ENCODE measurements around the gene CHCHD3. TPM values are rescaled to one million over a fixed set of nuclear protein-coding genes. Genes with fewer than 3 reads are reported as not detected.

Gene CHCHD3
- total and polyA plus RNA-seq, 2 of the 4 experiments (the other 2 are of a cell fraction) = 56.9 to 141 TPM

- no CpG with 5 or more reads among the region's 7 CpGs for WGBS, 2 experiments (ENCODE audit: extremely low coverage in 2 of 2, insufficient read length in 1 of 2)
- Histone ChIP-seq H2AK9ac (replicated peaks; ENCODE audit: low read depth, low read length, poor library complexity) (no peak overlapping the region), H2BK5ac (ENCODE audit: low read depth, low read length, poor library complexity, severe bottlenecking) (no peak overlapping the region), H3K79me1 (ENCODE audit: low read depth in 1 of 2, low read length in 2 of 2) (no peaks in the 10 kb centered on the region), H3K36me3 (ENCODE audit: control insufficient read depth, insufficient read depth, low read length) (no peaks in the 10 kb centered on the region), H3K9ac (ENCODE audit: low read depth, low read length) (no peak overlapping the region), H3K4me3 (ENCODE audit: insufficient read depth, low read depth, low read length) (no peak overlapping the region), H4K91ac (ENCODE audit: insufficient read depth, low read depth, low read length) (no peak overlapping the region), H3K23ac (ENCODE audit: low read depth, low read length) (no peak overlapping the region), H3K9me1 (ENCODE audit: insufficient read depth, low read length) (no peaks in the 10 kb centered on the region; the same call in 1 of the 2 replicates), H3K27ac (ENCODE audit: insufficient read depth, low read length) (no peak overlapping the region), H3K27me3 (ENCODE audit: control insufficient read depth, insufficient read depth, low read length) (peaks cover 33% of the 10 kb centered on the region), H4K20me1 (ENCODE audit: insufficient read depth, low read length) (no peaks in the 10 kb centered on the region), H3K4me2 (ENCODE audit: low read depth, low read length) (peak overlapping the region; percentile 32; the same call in 1 of the 2 replicates), H2BK20ac (ENCODE audit: low read depth, low read length) (no peak overlapping the region), H2BK120ac (ENCODE audit: low read depth, low read length) (no peak overlapping the region), H2BK15ac (ENCODE audit: low read depth, low read length) (no peak overlapping the region), H2AK5ac (ENCODE audit: low read depth, low read length) (no peak overlapping the region), H4K5ac (ENCODE audit: low read depth, low read length) (no peak overlapping the region), H3K9me3 (ENCODE audit: control insufficient read depth, insufficient read depth, low read length) (0 out of 2 replicates have a peak, but pooled peaks cover 3% of the 10 kb centered on the region), H3K4me1 (ENCODE audit: control insufficient read depth, insufficient read depth, low read length) (no peaks in the 10 kb centered on the region), H3K14ac (replicated peaks; ENCODE audit: low read depth, low read length) (no peak overlapping the region), H3K18ac (ENCODE audit: low read depth, low read length) (no peak overlapping the region), H2AFZ (replicated peaks; ENCODE audit: low read length, poor library complexity) (no peak overlapping the region), H3K56ac (ENCODE audit: extremely low read depth, insufficient read depth, low read length) (no peak overlapping the region), H4K8ac (ENCODE audit: low read depth in 2 of 2, low read length in 2 of 2) (no peak overlapping the region), H3K4ac (ENCODE audit: low read depth, low read length) (no peak overlapping the region)
- TF ChIP-seq RFX5 (IDR thresholded peaks at IDR 0.05; ENCODE audit: low read depth, low read length) = no peak
- no peak for TF ChIP-seq POLR2A (IDR thresholded peaks at IDR 0.05; ENCODE audit: low read depth, low read length)
- no peak for TF ChIP-seq SMC3 (IDR thresholded peaks at IDR 0.05; ENCODE audit: low read depth, low read length)
- no peak for TF ChIP-seq MXI1 (IDR thresholded peaks at IDR 0.05; ENCODE audit: borderline replicate concordance, low read depth, low read length)
- no peak for TF ChIP-seq BHLHE40 (IDR thresholded peaks at IDR 0.05; ENCODE audit: low read depth, low read length)
- TF ChIP-seq ELK1 (IDR thresholded peaks at IDR 0.05; ENCODE audit: borderline replicate concordance, low read depth, low read length) = no peak
- no peak for TF ChIP-seq MAZ (IDR thresholded peaks at IDR 0.05; ENCODE audit: borderline replicate concordance, low read depth, low read length)
- TF ChIP-seq MAFK (IDR thresholded peaks at IDR 0.05; ENCODE audit: low read depth, low read length) = no peak
- TF ChIP-seq NFE2L2 (IDR thresholded peaks at IDR 0.05; ENCODE audit: low read depth, low read length) = no peak
- no peak for TF ChIP-seq CEBPB (IDR thresholded peaks at IDR 0.05; ENCODE audit: low read depth, low read length)
- no peak for TF ChIP-seq USF2 (IDR thresholded peaks at IDR 0.05; ENCODE audit: low read depth, low read length)
- no peak for TF ChIP-seq CTCF (conservative IDR thresholded peaks at IDR 0.05; ENCODE audit: low read depth, low read length)
- TF ChIP-seq RCOR1 (IDR thresholded peaks at IDR 0.05; ENCODE audit: insufficient replicate concordance, low read length) = no peak
- TF ChIP-seq CHD1 (IDR thresholded peaks at IDR 0.05; ENCODE audit: low read depth, low read length) = no peak
- TF ChIP-seq FOS (IDR thresholded peaks at IDR 0.05; ENCODE audit: low read depth, low read length) = no peak
- TF ChIP-seq RAD21 (IDR thresholded peaks at IDR 0.05; ENCODE audit: low read length) = no peak
- intact Hi-C loops (cut with micrococcal nuclease) (no loop called here), in situ Hi-C loops (cut with MboI; ENCODE audit: low sequenced_read_pairs) (no loop called here), dilution Hi-C loops (cut with HindIII; ENCODE audit: low sequenced_read_pairs, unreplicated experiment) (no loop called here)
- ChIA-PET CTCF (interaction anchor here (0.6 to 0.8 kb wide), 2 partner anchors 15 to 113 kb away, joined by 3 to 4 read pairs; no protein-coding TSS in a partner anchor), POLR2A (ENCODE audit: unreplicated experiment) (no interaction called here)
- no TSS peak for BruUV-seq (replicated peaks)
- DNase-seq (no peak), ATAC-seq (ENCODE audit: low read depth) (peak; percentile 21; the same call in 1 of the 2 replicates)
These were observed 331.8 kb downstream of the CHCHD3 start for GRCh38 chr7:132750096-132750495.
